K562 (cell line): ENCODE measurements around the gene C4orf54. TPM values are rescaled to one million over a fixed set of nuclear protein-coding genes. Genes with fewer than 3 reads are reported as not detected.

ENCODE experiments used
- BCOR ChIP-seq: fragments of 450-650 bp; IDR thresholded peaks from 2 replicates; pipeline ENCODE4 v1.6.1; 2016
- CLOCK ChIP-seq: fragments of 250-450 bp; sonication (Bioruptor Pico); IDR thresholded peaks from 2 replicates; pipeline ENCODE4 v1.4.0; 2020; ENCODE audit warnings: mild to moderate bottlenecking, moderate library complexity, borderline replicate concordance
- CREM ChIP-seq: IDR thresholded peaks from 2 replicates; pipeline ENCODE4 v1.6.1; 2014; ENCODE audit warnings: antibody characterized with exemption, low read depth
- ELK3 ChIP-seq: fragments of 450-650 bp; formaldehyde crosslinking; IDR thresholded peaks from 2 replicates; pipeline ENCODE4 v1.4.0; 2020; ENCODE audit warnings: mild to moderate bottlenecking
- EWSR1 ChIP-seq: fragments of 450-650 bp; IDR thresholded peaks from 2 replicates; pipeline ENCODE4 v1.6.1; 2018; ENCODE audit warnings: borderline replicate concordance, mild to moderate bottlenecking, low read depth, moderate library complexity; ENCODE audit not compliant: partially characterized antibody
- FOXK2 ChIP-seq, 2 experiments: fragments of 450-650 bp; IDR thresholded peaks in 1 of 2; conservative IDR thresholded peaks in 1 of 2; 2 replicates each; pipeline ENCODE4 v1.6.1; 2016; ENCODE audit warnings: low read depth in 2 of 2, mild to moderate bottlenecking in 1 of 2
- HNRNPL ChIP-seq: fragments of 200-400 bp; formaldehyde crosslinking; IDR thresholded peaks from 2 replicates; pipeline ENCODE4 v1.6.1; 2017; ENCODE audit warnings: low read depth, mild to moderate bottlenecking, low read length
- JUNB ChIP-seq: fragments of 450-650 bp; formaldehyde crosslinking; conservative IDR thresholded peaks from 2 replicates; pipeline ENCODE4 v1.4.0; 2020; ENCODE audit warnings: mild to moderate bottlenecking
- KHSRP ChIP-seq: fragments of 450-650 bp; IDR thresholded peaks from 2 replicates; pipeline ENCODE4 v1.6.1; 2017
- MCM7 ChIP-seq, 2 experiments: fragments of 450-650 bp; IDR thresholded peaks; 2 replicates each; pipeline ENCODE4 v1.6.1; 2016 to 2018
- RERE ChIP-seq: sonication (generic); formaldehyde crosslinking; IDR thresholded peaks from 2 replicates; pipeline ENCODE4 v1.8.0; 2023; ENCODE audit warnings: missing genetic modification reagents, mild to moderate bottlenecking, borderline replicate concordance
- THAP7 ChIP-seq: fragments of 250-450 bp; sonication (Bioruptor Pico); IDR thresholded peaks from 2 replicates; pipeline ENCODE4 v1.5.0; 2021
- ZNF655 ChIP-seq: fragments of 250-450 bp; sonication (Bioruptor Pico); IDR thresholded peaks from 2 replicates; pipeline ENCODE4 v1.5.0; 2021
- polyA plus RNA-seq, 8 experiments: library from polyadenylated mRNA; depleted of rRNA in 4 of 8; stranded (reverse) in 5 of 8; unstranded in 3 of 8; fragments of >200 nt; fragmentation: Nextera tagmentation in 2 of 8; fragmentation: Illumina TruSeq in 1 of 8; extraction: Ambion mirVana in 2 of 8; extraction: Trizol in 1 of 8; gene quantifications; 2 replicates each; pipeline versions ENCODE4 v1.2.1 to v1.2.3, GENCODE V29; 2011 to 2014; ENCODE audit warnings: inconsistent platforms in 1 of 8, missing spikeins in 1 of 8
- total RNA-seq, 7 experiments: library from RNA; depleted of rRNA in 6 of 7; stranded (reverse); fragments of >200 nt in 6 of 7; fragmentation: Illumina TruSeq in 2 of 7; extraction: Trizol in 2 of 7; gene quantifications; 2 replicates each; pipeline versions ENCODE4 v1.2.1 to v1.2.3, GENCODE V29; 2011 to 2021; ENCODE audit warnings: low replicate concordance in 1 of 7

The C4orf54 gene
- total and polyA plus RNA-seq, 9 of the 15 experiments (the other 6 are each of a cell fraction or from before 2014, with no cell fraction given), result not detected

GRCh38 chr4:99664716-99665115 is 7.1 kb upstream of the C4orf54 start (continued):
- TF ChIP-seq RERE (CRISPR knock-in tag) (no peak), EWSR1 (no peak), THAP7 (CRISPR knock-in tag) (no peak), ELK3 (CRISPR knock-in tag) (no peak), FOXK2 (conservative IDR thresholded peaks at IDR 0.05 in 1 of 2, IDR thresholded peaks at IDR 0.05 in 1 of 2; ENCODE audit: low read depth in 2 of 2) (no peak), ZNF655 (no peak), HNRNPL (no peak), CLOCK (CRISPR knock-in tag) (no peak), JUNB (CRISPR knock-in tag) (no peak), CREM (no peak), BCOR (no peak), MCM7 (IDR thresholded peaks at IDR 0.05) (no peak), KHSRP (no peak)
